Glomerular endothelial cell (primary cell): ENCODE data around the gene EVA1C. TPM values are rescaled to one million over a fixed set of nuclear protein-coding genes. Genes with fewer than 3 reads are reported as not detected.
"Not testable (repeated sequence)": the region's sequence is repeated elsewhere in the genome, so short reads cannot be mapped to it uniquely, and the experiment has no call there.

ENCODE experiments used
- DNase-seq: peaks from one replicate; pipeline ENCODE4 v3.0.0-alpha.2; 2011; ENCODE audit warnings: low read depth, low spot score; ENCODE audit errors: extremely low read depth
- total RNA-seq: library from RNA; depleted of rRNA; stranded (reverse); fragments of >200 nt; gene quantifications from 2 replicates; pipeline ENCODE4 v1.2.3, GENCODE V29; 2015

The EVA1C gene, protein sequence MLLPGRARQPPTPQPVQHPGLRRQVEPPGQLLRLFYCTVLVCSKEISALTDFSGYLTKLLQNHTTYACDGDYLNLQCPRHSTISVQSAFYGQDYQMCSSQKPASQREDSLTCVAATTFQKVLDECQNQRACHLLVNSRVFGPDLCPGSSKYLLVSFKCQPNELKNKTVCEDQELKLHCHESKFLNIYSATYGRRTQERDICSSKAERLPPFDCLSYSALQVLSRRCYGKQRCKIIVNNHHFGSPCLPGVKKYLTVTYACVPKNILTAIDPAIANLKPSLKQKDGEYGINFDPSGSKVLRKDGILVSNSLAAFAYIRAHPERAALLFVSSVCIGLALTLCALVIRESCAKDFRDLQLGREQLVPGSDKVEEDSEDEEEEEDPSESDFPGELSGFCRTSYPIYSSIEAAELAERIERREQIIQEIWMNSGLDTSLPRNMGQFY
- 36.1 and 41.2 TPM in 2 replicates for total RNA-seq

DNA sequence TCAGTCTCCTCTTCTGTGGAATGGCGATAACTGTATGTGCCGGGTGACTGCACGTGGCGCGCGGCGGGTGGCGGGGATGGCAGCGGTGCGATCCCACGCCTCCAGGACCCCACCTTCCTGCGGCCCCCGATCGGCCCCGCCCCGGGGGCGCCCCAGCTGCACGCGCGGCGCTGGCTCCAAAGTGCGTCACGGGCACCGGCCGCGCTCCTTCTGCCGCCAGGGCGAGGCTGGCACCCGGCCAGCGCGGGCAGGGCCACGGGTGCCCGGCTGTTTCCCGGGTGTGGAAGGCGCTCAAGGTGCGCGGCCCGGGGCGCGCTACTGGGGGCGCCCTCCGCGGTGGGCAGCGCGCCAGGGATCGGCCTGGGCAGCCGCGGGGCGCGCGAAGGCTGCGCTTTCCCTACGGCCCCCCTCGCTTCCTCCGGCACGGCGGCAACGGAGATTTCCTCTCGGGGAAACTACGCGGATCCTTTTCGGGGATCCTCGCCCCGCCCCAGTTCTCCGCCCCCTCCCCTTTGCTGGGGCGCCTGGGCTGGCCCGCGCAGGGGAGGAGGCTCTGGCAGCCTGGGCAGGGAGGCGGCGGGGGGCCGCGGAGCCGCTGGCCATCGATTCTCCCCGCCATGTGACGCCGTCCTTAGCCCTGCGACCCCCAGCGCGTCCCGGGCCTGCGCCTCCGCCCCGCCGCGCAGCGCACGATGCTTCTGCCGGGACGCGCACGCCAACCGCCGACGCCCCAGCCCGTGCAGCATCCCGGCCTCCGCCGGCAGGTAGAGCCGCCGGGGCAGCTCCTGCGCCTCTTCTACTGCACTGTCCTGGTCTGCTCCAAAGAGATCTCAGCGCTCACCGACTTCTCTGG, at the start of gene EVA1C:
Gene EVA1C (plus strand): TSS at position 545 of the 853 bp plus-strand sequence. CDS start 148 bp downstream, at position 693.
- no peak for DNase-seq

DNA sequence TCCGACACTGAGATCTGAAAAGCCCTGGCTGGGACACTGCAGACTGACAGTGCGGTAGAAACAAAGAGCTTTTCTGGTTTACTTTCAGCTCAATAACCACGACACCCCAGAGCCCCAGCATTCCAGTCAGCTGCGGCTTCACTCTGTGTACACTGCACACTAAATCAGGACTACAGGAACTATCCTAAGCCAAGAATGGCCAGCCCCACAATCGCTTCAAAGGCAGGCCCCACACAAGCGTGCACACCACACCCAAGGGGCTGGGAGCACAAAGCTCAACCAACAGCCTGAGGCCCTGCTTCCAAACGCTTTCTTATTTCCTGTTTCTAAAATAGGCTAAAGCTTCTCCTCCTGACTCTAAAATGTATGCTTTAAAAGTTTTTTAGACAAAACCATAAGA, 48.1 kb upstream of the EVA1C start:
- DNase-seq, result no peak

DNA sequence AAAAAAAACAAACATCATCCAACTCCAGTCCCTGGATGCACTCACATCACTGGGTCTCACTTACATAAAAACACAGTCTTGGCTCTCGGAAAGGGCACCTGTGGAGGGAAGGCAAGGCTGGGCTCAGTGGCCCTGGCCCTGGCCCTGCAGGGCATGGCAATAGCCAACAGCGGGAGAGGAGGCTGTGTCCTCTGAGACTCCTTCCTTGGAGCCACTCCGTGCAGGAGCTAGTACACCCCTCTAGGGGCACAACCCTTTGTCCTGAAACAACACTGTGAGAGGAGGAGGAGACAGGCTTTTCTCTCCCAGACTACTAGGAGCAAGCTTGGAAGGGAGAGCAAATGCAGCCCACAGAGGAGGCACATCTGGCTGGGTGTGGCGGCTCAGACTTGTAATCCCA, 47.7 kb upstream of the EVA1C start:
- no peak for DNase-seq

DNA sequence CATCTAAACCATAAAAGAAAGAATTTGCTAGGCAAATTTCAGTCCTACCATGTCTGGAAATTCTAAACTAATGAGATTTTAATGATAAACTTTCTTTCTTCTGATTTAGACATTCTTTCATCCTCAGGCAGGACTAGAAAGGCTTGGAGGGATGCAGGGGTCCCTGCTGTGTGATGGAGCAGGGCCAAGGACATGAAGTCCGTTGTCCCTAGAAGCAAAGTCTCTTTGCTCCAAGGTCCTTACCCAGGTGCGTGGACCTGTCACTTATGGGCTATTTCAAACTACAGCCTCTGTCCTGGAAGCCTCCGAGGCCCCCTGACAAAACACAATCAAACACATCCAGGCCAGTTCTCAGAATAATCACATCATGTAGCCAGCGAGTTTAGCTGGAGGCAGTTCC, 46.3 kb upstream of the EVA1C start:
- no peak for DNase-seq

- no peak for DNase-seq
These were observed 45.3 kb upstream of the EVA1C start for GRCh38 chr21:32367158-32367557.

DNA sequence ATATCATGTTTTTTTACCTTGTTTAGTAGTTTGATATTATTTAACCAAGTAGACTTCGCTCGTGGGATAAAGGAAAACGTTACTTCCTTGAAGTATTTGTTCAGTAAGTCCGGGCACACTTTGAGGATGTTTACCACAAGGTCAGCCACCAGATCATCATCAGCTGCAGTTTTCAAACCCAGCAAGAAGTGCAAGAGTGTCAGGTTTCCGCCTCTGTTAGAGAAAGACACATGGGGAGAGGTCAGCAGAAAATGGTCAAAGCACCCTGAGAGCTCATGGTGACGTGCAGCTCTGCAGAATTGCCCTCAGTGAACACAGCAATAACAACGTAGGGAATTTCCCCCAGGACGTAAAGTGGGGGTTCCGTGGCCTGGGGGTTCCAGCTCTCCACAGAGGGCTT, 44.1 kb upstream of the EVA1C start:
- DNase-seq, result no peak

GRCh38 chr21:32368961-32369360, 43.5 kb upstream of the EVA1C start:
- DNase-seq, result not testable (repeated sequence)

GRCh38 chr21:32370998-32371766, 41.3 kb upstream of the EVA1C start:
- peak; percentile 54 for DNase-seq

DNA sequence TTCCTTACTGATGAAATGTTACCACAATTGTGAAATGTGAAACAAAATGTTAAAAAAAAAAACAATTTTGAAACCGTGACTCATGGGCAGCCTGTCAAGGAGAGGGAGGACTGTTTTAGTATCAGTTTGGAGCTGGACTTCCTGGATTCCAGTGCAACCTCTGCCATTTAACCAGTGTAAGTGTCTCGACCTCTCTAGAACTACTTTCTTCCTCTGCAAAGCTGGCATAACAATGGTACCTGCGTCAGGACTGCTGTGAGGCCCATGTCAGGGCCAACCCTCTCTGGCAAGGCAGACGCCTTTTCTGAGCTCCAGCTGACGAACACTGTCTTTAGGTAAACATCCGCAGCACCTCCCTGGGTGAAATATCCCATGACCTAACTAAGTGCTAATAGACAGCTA, 40.6 kb upstream of the EVA1C start:
- peak; percentile 87 for DNase-seq

DNA sequence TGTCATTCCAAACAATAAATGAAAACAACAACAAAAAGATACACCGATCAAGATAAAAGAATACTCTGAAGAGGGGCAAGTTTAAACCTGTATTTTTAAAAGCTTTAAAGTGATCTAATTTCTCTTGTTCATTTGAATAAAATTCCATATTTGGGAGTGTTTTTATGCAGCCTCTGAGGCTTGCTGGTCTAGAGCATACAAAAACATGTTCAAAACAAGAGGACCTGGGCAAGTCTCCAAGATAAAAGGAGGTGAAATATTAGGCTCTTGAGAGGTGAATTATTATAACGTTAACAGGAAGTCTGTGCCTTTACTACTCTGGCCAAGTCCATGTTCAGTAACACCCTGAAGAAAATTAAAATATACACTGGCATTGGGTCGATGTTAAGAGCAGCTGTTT, 39.8 kb upstream of the EVA1C start:
- no peak for DNase-seq

DNA sequence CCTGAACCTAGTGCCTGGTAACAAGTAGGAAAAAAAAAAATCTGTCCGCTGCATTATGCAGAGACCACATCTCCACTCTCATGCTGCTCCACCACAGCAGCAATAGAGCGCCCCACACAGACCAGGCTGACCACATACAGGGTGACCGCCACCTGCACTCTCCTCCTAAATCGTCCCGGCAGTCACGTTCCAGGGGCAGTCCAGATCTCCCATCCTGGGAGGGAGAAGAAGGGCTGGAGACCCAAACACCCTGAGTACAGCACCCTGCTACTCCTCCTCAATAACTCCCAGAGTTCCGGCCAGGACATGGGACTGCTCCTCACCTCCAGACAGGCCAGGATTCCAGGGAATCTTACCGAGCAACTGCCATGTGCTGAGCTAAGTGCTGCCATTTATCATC, 35.0 kb upstream of the EVA1C start:
- DNase-seq, result no peak

GRCh38 chr21:32377991-32378390, 34.5 kb upstream of the EVA1C start:
- no peak for DNase-seq

DNA sequence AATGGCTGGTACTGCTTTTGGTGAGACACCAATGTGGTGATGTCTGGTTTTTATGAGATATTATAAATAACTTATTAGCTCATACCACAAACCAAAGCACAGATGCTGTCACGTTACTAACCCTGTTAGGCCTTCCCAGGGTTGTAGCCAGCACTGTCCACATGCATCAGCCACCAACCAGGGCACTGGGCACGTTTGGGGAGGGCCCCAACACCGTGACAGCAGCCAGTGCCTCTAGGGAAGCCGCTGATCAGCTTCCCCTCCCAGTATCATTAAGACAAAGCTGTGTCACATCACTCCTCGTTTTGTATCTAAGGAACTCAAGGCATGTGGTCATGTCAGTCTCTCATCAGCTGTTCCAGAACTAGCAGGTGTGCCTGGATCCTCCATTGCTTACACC, 33.5 kb upstream of the EVA1C start:
- no peak for DNase-seq

DNA sequence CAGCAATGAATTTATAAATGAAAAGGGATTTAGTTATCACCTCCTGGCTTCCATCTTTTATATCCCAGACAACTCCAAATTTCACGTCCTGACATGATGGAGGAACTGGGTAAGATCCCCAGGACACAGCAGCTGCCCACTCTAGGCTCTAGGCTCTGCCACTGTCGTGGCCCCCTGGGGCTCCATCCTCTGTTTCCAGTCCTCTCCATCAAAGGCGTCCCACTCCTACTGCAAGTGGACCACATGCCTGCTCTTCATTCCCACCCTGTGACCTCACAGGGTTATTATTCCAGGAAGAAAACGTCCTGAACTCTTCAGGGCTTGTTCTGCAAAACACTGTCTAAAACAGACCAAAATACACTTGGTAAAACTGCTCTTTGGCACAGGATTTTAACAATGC, 31.6 kb upstream of the EVA1C start:
- DNase-seq, result no peak

- no peak for DNase-seq
These were observed 30.9 kb upstream of the EVA1C start for GRCh38 chr21:32381571-32381970.

- no peak for DNase-seq
These were observed 30.3 kb upstream of the EVA1C start for GRCh38 chr21:32382108-32382644.

DNA sequence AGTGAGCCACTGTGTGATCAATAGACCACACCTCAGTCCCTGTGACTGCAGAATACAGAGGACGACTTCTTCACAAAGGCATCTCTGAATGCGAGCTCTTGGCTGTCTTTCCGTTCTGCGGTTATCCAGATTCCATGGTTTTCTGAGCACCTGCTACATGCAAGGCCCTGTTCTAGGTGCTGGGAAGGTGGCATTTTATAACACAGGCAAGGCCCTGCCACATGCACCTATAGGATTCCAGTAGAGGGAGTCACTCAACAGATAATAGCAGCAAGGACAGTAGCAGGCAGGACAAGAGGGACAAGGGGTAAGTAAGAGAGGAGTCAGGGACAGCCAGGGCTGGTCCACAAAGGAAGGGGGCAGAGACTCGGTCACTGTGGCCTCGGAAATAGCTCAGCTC, 28.7 kb upstream of the EVA1C start:
- no peak for DNase-seq

DNA sequence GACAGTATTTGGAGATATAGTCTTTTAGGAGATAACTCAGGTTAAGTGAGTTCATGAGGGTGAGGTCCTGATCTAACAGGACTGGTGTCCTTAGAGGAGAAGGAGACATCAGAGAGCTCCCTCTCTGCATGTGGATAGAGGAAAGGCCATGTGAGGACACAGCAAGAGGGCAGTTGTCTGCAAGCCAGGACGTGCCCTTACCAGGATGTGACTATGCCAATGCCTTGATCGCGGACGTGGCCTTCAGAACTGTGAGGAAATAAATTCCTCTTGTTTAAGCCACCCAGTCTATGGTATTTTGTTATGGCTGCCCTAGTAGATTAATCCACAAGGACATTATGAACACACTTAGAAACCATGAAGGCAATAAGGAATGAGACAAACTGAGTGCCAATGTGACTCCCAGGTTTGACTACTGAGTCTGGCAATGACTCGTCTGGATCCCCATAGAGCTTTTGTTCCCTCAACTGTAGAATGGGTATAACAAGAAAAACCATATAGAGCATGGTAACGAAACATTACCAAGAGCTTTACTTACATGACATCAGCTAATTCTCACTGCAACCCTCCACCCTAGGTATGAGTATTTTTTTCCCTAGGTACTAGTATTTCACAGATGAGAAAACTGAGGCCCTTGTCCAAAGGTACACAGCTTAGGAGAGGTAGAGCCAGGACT, 26.2 kb upstream of the EVA1C start:
- DNase-seq, result no peak

- no peak for DNase-seq
These were observed 25.4 kb upstream of the EVA1C start for GRCh38 chr21:32387151-32387550.

DNA sequence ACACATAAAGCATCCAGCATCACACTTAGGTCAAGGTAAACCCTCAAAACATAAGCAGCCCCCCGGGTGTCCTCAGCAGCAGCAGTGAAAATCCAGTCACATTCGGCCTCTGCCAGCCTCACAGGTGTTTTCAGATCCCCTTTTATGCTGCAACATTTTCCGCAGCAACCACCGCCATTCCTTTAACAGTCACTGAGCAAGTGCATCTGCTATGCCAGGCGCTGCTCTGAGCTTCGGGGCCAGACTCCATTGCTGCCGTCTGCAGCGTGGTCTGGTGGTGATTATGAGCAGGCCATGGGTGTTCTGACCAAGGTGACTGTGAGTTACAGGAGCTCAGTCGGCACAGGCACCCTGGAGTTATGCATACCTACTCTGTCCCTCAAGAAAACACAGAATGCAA, 24.2 kb upstream of the EVA1C start:
- DNase-seq, result no peak
